GM21515 (cell line): ENCODE measurements around the gene MPP3.

Source experiments
- ATAC-seq: cut with Tn5 transposase; IDR thresholded peaks from one replicate; pipeline ENCODE4 v1.9.1; 2021; ENCODE audit not compliant: unreplicated experiment

MPP3 gene

GRCh38 chr17:43839670-43840108 is 6.7 kb upstream of the MPP3 start:
- no peak for ATAC-seq

DNA sequence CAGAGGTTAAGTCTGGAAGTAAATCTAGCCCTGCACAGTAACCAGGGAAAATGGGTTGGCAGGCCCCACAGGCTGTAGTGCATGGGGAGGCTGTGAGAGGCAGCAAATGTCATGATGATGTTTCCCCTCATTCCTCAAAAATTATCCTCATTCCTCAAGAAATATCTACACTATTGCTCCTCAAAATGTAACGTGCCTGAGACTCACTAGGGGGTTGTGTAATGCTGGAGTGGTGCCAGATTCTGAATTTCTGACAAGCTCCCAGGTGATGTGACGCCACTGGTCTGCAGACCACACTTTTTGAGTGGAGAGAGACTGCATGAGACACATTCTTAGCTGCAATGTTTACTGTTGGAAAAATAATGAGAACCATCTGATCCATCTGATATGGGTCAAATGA is 1.2 kb upstream of the MPP3 start:
- ATAC-seq: no peak

DNA sequence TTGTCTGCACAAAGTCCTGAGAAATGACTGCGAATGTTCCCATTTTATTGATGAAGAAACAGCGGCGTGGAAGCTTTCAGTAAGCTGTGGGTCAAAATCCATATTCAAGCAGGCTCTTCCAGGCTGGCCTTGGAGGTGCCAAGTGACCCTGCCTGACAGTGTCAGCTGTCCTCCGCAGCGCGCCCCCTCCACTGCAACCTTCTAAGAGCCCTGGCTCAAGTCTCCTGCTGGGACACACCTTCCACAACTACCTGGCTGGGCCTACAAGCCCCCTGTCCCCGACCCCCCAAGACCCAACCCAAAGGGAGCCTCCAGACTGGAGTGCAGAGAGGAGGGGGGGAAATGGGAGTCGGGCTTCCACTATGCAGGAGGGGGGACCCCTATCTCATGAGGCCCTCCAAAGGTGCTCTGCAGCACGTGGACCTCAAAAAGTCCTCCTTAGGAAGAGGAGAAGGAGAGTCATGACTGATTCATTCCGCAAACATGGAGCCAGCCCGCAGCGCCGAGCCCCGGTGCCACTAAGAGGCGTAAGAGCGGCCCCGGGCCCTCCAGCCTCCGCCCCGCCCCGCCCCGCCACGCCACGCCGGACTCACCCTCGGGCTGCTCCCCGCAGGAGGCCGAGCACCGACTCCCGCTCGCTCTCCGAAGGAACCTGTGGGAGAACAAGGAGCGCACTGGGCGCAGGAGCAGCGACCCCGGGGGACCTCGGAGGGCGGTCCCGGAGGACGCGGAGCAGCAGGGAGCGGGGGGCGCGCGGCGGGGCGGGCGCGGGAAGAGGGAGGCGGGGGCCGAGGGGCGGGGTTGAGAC is 574 bp downstream of the MPP3 start:
- no peak for ATAC-seq

GRCh38 chr17:43831633-43832032 is 1.3 kb downstream of the MPP3 start:
- no peak for ATAC-seq

GRCh38 chr17:43830510-43831140 is 2.3 kb downstream of the MPP3 start:
- no peak for ATAC-seq

DNA sequence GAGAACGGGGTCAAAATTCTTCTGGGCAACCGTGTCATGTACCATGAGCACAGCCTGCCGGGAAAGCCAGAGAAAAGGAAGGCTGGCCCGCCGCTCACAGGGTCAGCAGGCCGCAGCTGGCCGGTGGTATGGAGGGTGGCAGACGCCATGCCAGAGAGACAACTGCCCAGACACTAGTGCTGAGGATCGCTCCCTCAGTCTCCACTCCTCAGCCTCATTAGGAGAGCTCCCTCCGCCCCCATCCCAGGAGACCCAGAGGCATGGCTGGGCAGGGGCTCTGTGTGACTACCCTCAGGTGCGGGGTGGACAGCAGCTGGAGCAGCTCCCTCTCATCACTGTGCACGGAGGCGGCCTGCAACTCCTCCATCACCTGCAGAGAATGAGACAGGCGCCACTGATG is 3.2 kb downstream of the MPP3 start:
- ATAC-seq: no peak

GRCh38 chr17:43827596-43827995 is 5.3 kb downstream of the MPP3 start:
- ATAC-seq: no peak

GRCh38 chr17:43826206-43826605 is 6.7 kb downstream of the MPP3 start:
- ATAC-seq: no peak

GRCh38 chr17:43825567-43825966 is 7.4 kb downstream of the MPP3 start:
- ATAC-seq: no peak

GRCh38 chr17:43823350-43824084 is 9.4 kb downstream of the MPP3 start:
- no peak for ATAC-seq

- ATAC-seq: no peak
Measured at GRCh38 chr17:43822570-43823190, 10.3 kb downstream of the MPP3 start.

GRCh38 chr17:43820759-43821158 is 12.2 kb downstream of the MPP3 start:
- ATAC-seq: no peak

GRCh38 chr17:43818966-43819365 is 14.0 kb downstream of the MPP3 start:
- ATAC-seq: no peak

- no peak for ATAC-seq
Measured at GRCh38 chr17:43817826-43818225, 15.1 kb downstream of the MPP3 start.

- no peak for ATAC-seq
Measured at GRCh38 chr17:43816336-43817320, 16.3 kb downstream of the MPP3 start.

- ATAC-seq: no peak
Measured at GRCh38 chr17:43814714-43815113, 18.2 kb downstream of the MPP3 start.

DNA sequence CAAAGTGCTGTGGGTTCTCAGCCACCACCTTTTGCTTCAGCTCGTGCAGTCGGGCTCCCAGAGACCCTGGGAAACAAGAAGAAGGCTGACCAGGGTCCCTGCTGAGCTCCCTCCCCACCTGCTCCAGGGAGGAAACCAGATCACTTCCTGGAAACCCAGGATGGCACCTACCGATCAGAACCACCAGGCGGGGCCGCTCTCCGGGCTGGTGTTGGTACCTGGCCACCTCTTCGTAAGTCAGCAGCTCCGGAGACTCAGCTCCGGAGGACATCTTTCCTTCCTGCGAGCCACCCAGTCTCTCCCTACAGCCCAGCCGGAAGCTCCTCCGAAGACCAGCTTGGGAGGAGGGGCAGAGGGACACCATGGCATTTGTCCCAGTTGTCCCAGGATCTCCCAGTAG is 18.9 kb downstream of the MPP3 start:
- ATAC-seq: no peak

- ATAC-seq: no peak
Measured at GRCh38 chr17:43813386-43813785, 19.6 kb downstream of the MPP3 start.

DNA sequence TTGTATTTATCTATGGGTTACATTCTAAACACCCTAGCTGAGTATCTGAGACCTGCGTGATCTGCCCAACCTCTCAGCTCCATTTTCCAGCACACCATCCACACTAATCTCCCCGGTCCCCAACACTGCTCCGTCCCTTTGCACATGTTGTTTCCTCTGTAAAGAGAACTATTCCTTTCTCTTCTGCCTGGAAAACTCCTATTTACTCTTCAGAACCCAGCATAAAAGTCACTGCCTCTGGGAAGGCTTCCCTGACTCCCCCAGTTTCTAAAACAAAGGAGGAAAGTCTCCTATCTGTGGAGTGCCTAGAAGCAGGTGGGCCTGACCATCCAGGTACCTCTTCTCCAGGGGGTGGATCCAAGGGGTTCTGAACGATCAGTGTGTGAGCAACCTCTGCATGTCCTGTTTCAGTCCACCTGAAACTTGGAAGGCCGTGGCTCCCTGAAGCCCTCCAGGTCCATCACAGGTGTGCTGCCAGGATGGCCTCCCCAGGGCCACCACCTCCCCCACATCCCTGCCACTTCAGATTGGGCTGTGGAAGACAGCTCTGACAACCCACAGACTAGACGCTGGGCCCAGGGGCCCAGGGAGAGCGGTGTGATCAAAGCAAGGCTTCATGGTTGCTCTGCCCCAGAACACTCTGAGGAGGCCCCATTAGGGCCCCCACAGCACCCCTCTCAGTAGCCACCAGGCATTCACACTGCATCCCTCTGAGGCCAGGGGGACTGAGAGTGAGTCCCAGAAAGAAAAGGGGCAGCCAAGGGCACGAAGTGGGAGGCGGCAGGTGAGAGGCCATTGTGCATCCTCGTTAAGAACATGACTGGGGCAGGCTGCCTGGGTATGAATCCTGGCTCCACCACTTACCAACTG is 20.3 kb downstream of the MPP3 start:
- ATAC-seq: no peak
